GM04503 (cell line): ENCODE results near the gene SLC12A7.
"Not testable (repeated sequence)": the region's sequence is repeated elsewhere in the genome, so short reads cannot be mapped to it uniquely, and the experiment has no call there.

ENCODE experiments used
- DNase-seq: peaks from one replicate; pipeline ENCODE4 v3.0.0-alpha.2; 2012; ENCODE audit warnings: low read depth

Gene SLC12A7

GRCh38 chr5:1111727-1112289 lies at the start of gene SLC12A7:
SLC12A7 (minus strand) TSS chr5:1112063; CDS start chr5:1111991, 72 bp downstream.
- no peak for DNase-seq

GRCh38 chr5:1161108-1161832 lies 49.4 kb upstream of the SLC12A7 start:
- DNase-seq: no peak

DNA sequence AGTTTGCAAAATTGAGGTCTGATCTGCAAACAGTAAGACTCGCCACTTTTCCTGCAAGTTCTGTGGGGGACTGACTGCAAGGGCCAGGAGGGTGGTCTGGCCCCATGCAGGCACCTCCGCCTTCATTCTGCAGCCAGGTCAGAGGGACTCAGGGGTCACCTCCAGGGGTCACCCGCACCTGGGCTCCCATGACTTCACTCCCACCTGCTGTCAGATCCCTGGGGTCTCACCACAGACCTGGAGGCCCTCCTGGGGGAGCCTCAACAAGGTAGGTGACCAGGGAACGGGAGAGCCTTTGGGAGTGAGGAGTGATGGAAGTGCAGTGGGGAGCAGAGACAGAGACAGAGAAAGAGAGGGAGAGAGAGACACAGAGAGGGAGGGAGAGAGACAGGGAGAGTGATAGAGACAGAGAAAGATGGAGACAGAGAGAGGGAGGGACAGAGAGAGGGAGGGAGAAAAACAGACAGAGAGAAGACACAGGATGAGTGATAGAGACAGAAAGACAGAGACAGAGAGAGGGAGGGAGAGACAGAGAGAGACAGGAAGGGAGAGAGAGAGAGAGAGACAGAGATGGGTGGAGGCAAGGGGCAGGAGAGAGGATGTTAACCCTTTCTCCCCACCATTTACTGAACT lies 48.0 kb upstream of the SLC12A7 start:
- DNase-seq: no peak

- no peak for DNase-seq
Observed at GRCh38 chr5:1159341-1159675, 47.4 kb upstream of the SLC12A7 start.

DNA sequence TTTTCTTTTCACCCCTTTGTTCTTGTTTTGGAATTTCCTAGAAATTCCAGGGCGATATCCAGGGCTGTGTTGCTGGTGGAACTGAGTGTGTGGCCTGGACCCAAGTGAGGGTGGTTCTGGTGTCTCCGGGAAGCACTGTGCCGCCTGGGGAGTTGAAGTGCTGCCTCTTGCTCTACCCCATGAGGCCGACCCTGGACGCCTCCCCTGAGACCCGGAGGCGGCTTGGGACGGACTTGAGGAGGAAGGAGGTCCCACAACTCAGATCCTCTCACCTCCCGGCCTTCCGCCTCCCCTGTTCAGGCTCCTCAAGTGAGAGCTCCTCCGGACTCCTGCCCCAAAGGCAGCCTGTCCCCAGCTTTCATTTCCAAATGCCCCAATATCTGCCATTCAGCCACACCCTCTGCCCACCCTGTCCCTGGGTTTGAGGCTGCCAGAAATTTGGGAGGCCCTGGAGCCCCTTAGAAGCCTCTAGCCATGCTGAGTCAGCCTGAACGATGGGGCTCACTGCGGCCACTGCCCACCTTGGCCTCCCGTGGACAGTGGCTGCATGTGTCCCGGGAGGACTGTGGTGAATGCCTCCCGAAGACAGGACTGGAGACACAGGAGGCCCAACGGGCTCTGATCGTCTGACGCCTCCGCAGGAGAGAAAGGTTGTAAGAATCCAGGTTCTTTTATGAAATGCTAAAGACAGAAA lies 46.9 kb upstream of the SLC12A7 start:
- DNase-seq: no peak

DNA sequence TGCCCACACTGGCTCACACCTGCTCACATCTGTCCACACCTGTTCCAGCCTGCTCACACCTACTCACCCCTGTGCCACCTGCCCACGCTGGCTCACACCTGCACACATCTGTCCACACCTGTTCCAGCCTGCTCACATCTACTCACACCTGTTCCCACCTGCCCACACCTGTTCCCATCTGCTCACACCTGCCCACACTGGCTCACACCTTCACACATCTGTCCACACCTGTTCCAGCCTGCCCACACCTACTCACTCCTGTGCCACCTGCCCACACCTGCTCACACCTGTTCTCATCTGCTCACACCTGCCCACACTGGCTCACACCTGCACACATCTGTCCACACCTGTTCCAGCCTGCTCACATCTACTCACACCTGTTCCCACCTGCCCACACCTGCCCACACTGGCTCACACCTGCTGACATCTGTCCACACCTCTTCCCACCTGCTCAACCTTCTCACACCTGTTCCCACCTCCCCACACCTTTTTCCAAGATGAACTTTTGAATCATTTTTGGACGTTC lies 45.7 kb upstream of the SLC12A7 start:
- not testable (repeated sequence) for DNase-seq

GRCh38 chr5:1156754-1157460 lies 45.0 kb upstream of the SLC12A7 start:
- DNase-seq: no peak

- DNase-seq: no peak
Observed at GRCh38 chr5:1156033-1156753, 44.3 kb upstream of the SLC12A7 start.

DNA sequence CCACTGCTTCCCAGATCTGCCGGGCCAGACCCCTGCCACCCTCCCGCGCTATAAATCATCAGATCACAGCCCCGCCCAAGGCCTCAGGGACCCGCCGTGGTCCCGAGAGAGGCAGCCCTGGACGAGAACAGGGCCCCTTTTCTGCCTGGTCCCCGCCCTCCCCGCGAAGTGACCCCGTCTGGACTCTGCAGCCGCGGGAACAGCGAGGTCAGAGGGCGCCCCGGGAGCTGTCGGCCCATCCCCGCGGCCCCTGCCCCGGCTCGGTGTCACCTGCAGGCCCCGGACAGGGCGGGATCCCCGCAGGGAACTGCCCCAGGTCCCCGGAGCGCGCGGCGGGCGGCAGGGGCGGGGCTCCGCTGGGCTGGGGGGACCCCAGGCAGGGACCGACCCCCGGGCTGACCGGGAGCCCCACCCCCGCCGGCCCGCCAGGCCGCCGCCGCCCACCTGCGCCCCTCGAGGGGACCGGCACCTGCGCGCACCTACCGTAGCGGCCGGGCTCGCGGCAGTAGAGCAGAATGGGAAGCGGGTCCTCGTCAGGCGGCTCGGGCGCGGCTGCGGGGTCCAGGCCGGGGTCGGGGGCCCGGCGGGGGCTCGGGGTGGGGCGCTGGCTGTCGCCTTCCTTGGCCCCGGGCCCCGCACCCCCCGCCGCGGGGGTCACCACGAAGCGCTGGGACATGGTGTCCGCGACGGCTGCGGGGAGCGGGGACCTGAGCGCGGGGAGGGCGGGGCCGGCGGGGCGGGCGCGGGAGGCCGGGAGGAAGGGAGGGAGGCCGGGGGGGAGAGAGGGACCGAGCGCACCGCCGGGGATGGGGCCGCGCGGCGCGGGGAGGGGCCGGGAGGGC lies 43.5 kb upstream of the SLC12A7 start:
- no peak for DNase-seq

DNA sequence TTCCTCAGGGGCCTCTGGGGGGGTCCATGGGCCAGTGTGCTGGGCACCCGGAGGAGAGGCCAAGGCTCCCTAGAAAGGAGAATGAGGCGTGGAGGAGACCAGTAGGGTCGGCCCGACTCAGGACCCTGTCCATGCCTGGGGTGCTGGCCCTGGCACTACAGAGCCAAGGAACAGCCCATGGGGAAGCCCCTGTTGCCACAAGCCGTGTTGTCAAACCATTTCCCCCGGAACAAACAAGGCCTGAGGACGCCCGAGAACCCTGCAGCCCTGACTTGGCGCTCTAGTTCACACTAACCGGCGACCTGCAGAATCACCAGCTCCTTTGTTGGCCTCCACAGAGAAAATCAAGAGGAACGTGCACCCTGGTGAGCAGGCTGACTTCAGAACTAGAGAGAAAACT lies 41.6 kb upstream of the SLC12A7 start:
- DNase-seq: no peak

DNA sequence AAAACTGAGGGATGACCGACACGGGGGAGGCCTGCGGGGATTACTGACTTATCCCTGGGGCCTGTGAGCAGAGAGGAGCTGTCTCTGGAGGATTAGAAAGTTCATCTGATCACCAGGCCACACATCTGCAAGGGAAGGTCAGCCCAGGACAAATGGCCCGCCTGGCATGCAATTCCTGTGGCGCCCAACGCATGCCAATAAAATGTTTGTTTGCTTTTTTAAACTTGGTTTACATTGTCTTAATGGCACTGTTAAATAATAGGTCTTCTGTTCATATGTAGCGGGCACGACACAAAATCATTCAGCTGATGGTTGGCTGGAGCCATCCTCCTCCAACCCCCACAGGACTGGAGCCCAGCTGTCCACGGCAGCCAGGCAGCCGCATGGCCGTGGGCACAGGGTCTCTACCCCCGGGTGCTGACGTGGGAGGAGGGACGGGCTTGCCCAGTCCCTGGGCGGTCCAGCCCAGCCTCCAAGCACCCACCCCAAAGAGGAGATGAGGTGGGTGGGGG lies 41.0 kb upstream of the SLC12A7 start:
- DNase-seq: no peak

DNA sequence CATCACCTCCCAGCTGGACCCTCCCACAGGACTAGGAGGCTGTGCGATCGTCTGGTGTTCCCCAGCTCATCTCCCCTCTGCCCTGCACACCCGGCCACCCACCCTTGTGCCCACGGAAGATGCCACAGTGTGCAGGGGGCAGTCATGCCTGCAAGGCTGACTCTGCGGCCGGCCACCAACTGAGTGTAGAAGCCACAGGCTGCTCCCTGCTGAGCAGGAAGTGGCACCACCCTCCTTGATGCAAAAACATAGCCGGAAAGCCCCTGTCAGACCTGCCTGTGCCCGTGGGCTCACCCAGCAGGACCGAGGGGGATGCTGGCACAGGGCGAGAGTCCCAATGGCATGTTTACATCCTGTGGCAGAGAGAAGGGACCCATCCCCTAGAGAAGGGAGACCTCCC lies 40.3 kb upstream of the SLC12A7 start:
- DNase-seq: no peak

- DNase-seq: no peak
Observed at GRCh38 chr5:1151316-1151715, 39.5 kb upstream of the SLC12A7 start.

DNA sequence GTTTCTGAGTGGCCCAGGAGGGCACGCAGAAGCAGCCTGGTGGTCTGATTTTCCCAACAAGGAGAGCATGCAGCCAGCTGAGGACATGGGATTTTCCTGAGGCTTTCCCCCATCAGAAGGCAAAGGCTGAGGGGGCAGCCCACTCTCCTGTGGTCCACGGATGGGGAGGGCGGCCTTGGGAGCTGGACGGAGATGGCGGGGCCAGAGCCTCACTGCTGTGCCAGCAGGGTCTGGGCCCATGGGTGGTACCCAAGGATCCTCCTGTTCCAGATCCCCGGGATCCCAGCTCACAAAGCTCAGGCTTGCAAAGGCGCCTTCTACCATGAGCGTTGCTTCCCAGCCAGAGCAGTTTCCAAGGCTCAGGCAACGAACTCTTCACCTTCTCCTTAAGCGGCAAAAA lies 39.0 kb upstream of the SLC12A7 start:
- DNase-seq: no peak

GRCh38 chr5:1144638-1145396 lies 33.0 kb upstream of the SLC12A7 start:
- DNase-seq: no peak

GRCh38 chr5:1144089-1144488 lies 32.2 kb upstream of the SLC12A7 start:
- no peak for DNase-seq

DNA sequence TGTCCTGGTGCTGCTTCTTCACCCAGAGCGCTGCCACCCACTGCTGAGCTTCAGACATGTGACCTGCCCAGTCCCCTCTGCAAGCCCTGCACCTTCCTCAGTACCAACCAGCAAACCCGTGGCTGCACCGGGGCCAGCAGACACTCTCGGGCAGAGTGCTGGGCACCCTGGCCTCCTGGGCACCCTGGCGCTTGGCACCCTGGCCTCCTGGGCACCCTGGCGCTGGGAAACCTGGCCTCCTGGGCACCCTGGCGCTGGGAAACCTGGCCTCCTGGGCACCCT lies 31.7 kb upstream of the SLC12A7 start:
- DNase-seq: no peak

DNA sequence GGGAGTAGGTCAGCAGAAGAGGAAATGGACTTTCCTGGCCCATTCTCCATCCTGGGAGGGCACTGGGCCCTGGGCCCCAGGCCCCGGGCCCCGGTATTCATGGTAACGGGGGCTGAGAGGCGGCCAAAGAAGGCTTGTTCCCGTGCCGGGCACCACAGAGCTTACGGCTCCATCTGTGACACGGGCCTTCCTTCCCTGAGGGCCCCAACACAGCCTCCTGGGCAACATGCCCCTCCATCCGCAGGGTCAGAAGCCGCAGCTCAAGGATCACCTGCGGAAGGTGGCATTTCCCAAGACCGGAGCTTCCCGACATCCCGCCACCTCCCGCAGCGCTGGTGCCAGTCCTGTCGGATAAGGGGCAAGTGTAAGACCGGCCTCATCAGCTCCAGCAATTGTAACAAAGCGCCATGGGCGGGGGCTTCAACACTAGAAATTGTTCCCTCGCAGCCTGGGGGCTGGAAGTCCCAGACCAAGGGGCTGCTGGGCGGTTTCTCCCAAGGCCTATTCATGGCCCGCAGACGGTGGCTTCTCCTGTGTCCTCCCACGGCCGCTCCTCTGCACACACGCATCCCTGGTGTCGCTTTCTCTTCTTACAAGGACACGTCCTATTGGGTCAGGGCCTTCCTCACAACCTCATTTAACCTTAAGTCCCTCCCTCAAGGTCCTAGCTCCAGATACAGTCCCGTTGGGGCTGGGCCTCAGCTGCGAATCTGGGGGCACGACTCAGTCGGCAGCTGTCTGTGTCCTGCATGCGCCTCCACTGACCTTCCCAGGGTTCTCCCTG lies 31.2 kb upstream of the SLC12A7 start:
- DNase-seq: no peak

DNA sequence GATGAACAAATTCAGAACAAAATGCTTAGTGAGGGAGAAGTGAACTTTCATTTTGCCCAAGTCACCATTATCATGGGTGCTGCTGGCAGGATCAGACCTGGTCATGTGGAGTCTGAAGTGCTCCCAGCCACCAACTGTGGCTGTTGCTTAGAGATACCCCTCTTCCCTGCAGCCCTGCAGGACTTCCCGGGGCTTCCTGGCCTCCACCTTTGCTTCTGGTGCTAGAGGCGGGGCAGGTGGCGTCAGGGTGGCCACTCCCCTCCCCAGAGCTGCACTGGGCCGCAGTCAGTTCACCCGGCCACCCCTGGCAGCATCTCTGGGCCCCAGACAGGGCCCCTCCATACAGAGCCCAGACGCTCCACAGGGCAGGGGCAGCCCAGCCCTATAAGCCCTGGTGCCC lies 30.0 kb upstream of the SLC12A7 start:
- no peak for DNase-seq
